ENCODE measurements around the gene ABHD2. TPM values are rescaled to one million over a fixed set of nuclear protein-coding genes. Genes with fewer than 3 reads are reported as not detected.

Gene ABHD2
- total and polyA plus RNA-seq, 4 donors = 47.1 to 75.7 (median 65.2) TPM

DNA sequence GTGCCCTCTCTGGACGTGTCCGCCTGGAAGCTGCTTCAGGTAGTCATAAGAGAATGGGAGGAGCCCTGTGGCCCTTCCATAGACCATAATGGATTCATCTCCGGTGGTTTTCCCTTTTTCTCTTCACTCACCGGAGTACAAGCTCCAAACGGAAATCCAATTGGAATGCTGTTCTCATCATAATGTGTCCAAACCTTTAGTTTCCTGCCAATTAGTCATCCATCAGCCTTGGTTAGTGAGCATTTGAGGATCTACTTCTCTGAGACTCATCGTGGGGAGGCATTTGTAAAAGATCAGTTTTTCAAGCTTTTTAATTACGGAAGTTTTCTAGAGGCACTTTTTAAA, 34.9 kb downstream of the ABHD2 start:
- 100% methylated on average over 2 of the region's 7 CpGs for WGBS (ENCODE audit: insufficient coverage)
- no peak overlapping the region for H3K27ac ChIP-seq (ENCODE audit: low read depth, low read length)
- no peaks in the 10 kb centered on the region for H3K9me3 ChIP-seq (ENCODE audit: control insufficient read depth, insufficient read depth, low read length)
- no peaks in the 10 kb centered on the region for H3K27me3 ChIP-seq (ENCODE audit: control insufficient read depth, insufficient read depth, low read length)
- peaks cover 2% of the 10 kb centered on the region for H3K4me1 ChIP-seq (ENCODE audit: control insufficient read depth, insufficient read depth, low read length)
- no peak overlapping the region for H3K4me3 ChIP-seq (ENCODE audit: low read depth, low read length)
- peaks cover 26% of the 10 kb centered on the region for H3K36me3 ChIP-seq (ENCODE audit: control insufficient read depth, insufficient read depth, low read length)
- no peak for DNase-seq (ENCODE audit: low read depth in 4 of 6, low spot score in 6 of 6)

GRCh38 chr15:89125088-89125826, 37.0 kb downstream of the ABHD2 start:
- Histone ChIP-seq H3K27me3 (ENCODE audit: control insufficient read depth, insufficient read depth, low read length) (no peaks in the 10 kb centered on the region), H3K4me1 (ENCODE audit: control insufficient read depth, insufficient read depth, low read length) (no peaks in the 10 kb centered on the region), H3K36me3 (ENCODE audit: control insufficient read depth, insufficient read depth, low read length) (peaks cover 27% of the 10 kb centered on the region), H3K4me3 (ENCODE audit: low read depth, low read length) (no peak overlapping the region), H3K9me3 (ENCODE audit: control insufficient read depth, insufficient read depth, low read length) (no peaks in the 10 kb centered on the region), H3K27ac (ENCODE audit: low read depth, low read length) (no peak overlapping the region)
- DNase-seq (ENCODE audit: low read depth in 4 of 6, low spot score in 6 of 6) = no peak
- 100% methylated on average over 3 of the region's 5 CpGs for WGBS (ENCODE audit: insufficient coverage)

DNA sequence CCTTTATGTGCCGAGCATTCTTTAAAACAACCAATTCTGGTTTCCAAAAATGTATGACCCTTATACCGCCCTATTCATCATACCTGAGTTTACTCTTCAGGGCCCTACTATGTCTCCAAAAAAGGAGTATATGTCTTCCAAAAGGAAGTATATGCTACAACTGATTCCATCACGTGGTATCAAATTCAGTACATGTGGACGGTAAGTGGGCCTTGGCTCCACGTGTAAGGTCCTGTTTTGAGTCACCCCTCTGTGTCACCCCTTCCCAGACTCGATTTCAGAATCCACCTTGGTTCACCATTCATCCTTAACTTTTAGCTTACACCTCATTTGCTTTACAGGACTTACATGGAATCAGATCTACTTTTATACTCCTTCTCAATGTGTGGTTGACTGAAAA, 37.8 kb downstream of the ABHD2 start:
- Histone ChIP-seq H3K36me3 (ENCODE audit: control insufficient read depth, insufficient read depth, low read length) (peaks cover 21% of the 10 kb centered on the region), H3K4me3 (ENCODE audit: low read depth, low read length) (no peak overlapping the region), H3K27me3 (ENCODE audit: control insufficient read depth, insufficient read depth, low read length) (no peaks in the 10 kb centered on the region), H3K27ac (ENCODE audit: low read depth, low read length) (no peak overlapping the region), H3K9me3 (ENCODE audit: control insufficient read depth, insufficient read depth, low read length) (no peaks in the 10 kb centered on the region), H3K4me1 (ENCODE audit: control insufficient read depth, insufficient read depth, low read length) (no peaks in the 10 kb centered on the region)
- 86% methylated on average over 5 of the region's 6 CpGs for WGBS (ENCODE audit: insufficient coverage)
- DNase-seq (ENCODE audit: low read depth in 4 of 6, low spot score in 6 of 6) = no peak

DNA sequence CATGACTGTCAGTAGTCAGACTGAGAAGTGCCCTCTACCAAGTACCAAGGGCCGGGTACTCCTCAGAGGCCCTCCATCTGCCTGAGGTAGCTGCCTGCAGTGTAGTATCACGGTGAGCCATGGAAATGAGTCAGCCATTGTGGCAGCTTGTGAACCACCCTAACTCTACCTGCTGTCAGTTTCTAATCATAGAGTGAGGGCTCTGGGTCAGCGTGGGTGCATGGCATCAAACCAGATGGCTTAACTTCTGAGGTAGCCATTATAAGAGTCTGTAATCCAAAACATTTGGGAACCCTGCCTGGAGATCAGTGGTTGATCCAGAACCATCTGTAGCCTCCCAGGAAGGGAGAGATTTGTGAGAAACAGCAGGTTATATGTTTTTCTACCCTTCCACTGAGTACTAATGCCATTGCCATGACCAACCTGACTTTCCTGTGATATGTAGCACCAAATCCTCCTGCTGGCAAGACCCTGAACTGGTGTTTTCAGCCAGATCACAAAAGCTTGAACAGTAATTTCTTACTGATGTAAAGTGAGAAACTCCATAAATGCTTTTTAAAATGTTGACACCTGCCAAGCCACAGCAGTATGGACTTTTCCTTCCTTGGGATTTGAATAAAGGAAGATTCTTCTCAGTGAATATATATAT, 38.9 kb downstream of the ABHD2 start:
- H3K36me3 ChIP-seq (ENCODE audit: control insufficient read depth, insufficient read depth, low read length) = peaks cover 14% of the 10 kb centered on the region
- no peak overlapping the region for H3K4me3 ChIP-seq (ENCODE audit: low read depth, low read length)
- no peak for DNase-seq (ENCODE audit: low read depth in 4 of 6, low spot score in 6 of 6)
- no peak overlapping the region for H3K27ac ChIP-seq (ENCODE audit: low read depth, low read length)
- H3K9me3 ChIP-seq (ENCODE audit: control insufficient read depth, insufficient read depth, low read length) = no peaks in the 10 kb centered on the region
- H3K4me1 ChIP-seq (ENCODE audit: control insufficient read depth, insufficient read depth, low read length) = no peaks in the 10 kb centered on the region
- no peaks in the 10 kb centered on the region for H3K27me3 ChIP-seq (ENCODE audit: control insufficient read depth, insufficient read depth, low read length)
- 100% methylated on average over 2 of the region's 3 CpGs for WGBS (ENCODE audit: insufficient coverage)

- H3K27ac ChIP-seq (ENCODE audit: low read depth, low read length) = no peak overlapping the region
- no peak for DNase-seq (ENCODE audit: low read depth in 4 of 6, low spot score in 6 of 6)
- no peaks in the 10 kb centered on the region for H3K9me3 ChIP-seq (ENCODE audit: control insufficient read depth, insufficient read depth, low read length)
- peaks cover 4% of the 10 kb centered on the region for H3K36me3 ChIP-seq (ENCODE audit: control insufficient read depth, insufficient read depth, low read length)
- no peaks in the 10 kb centered on the region for H3K4me1 ChIP-seq (ENCODE audit: control insufficient read depth, insufficient read depth, low read length)
- 90% methylated on average over 5 of the region's 6 CpGs for WGBS (ENCODE audit: insufficient coverage)
- H3K4me3 ChIP-seq (ENCODE audit: low read depth, low read length) = no peak overlapping the region
- no peaks in the 10 kb centered on the region for H3K27me3 ChIP-seq (ENCODE audit: control insufficient read depth, insufficient read depth, low read length)
Measured at GRCh38 chr15:89128320-89129122, 40.3 kb downstream of the ABHD2 start.

- Histone ChIP-seq H3K9me3 (ENCODE audit: control insufficient read depth, insufficient read depth, low read length) (no peaks in the 10 kb centered on the region), H3K27me3 (ENCODE audit: control insufficient read depth, insufficient read depth, low read length) (no peaks in the 10 kb centered on the region), H3K4me1 (ENCODE audit: control insufficient read depth, insufficient read depth, low read length) (no peaks in the 10 kb centered on the region), H3K36me3 (ENCODE audit: control insufficient read depth, insufficient read depth, low read length) (peaks cover 2% of the 10 kb centered on the region), H3K4me3 (ENCODE audit: low read depth, low read length) (no peak overlapping the region), H3K27ac (ENCODE audit: low read depth, low read length) (no peak overlapping the region)
- 85% methylated on average over 2 of the region's 3 CpGs for WGBS (ENCODE audit: insufficient coverage)
- DNase-seq (ENCODE audit: low read depth in 4 of 6, low spot score in 6 of 6) = peak in 1 of 6 donors; percentile 48
Measured at GRCh38 chr15:89129123-89129815, 41.0 kb downstream of the ABHD2 start.

DNA sequence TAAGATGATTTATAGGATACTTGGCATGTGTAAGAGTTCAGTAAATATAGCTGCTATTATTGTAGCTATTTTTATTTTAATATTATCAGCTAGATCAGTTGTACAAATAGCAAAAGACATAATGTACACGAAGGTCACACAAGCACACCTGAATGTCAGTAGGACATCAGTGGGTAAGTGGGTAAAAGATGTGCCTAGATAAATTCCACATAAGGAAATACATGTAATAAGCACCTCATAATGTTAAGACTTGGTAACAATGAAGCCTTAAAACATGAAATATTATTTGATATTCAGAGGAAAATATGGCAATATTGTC, 41.5 kb downstream of the ABHD2 start:
- peaks cover 2% of the 10 kb centered on the region for H3K36me3 ChIP-seq (ENCODE audit: control insufficient read depth, insufficient read depth, low read length)
- DNase-seq (ENCODE audit: low read depth in 4 of 6, low spot score in 6 of 6) = no peak
- WGBS (ENCODE audit: insufficient coverage) = no CpG with 5 or more reads among the region's 1 CpG
- H3K27ac ChIP-seq (ENCODE audit: low read depth, low read length) = no peak overlapping the region
- H3K27me3 ChIP-seq (ENCODE audit: control insufficient read depth, insufficient read depth, low read length) = no peaks in the 10 kb centered on the region
- H3K4me1 ChIP-seq (ENCODE audit: control insufficient read depth, insufficient read depth, low read length) = no peaks in the 10 kb centered on the region
- H3K9me3 ChIP-seq (ENCODE audit: control insufficient read depth, insufficient read depth, low read length) = no peaks in the 10 kb centered on the region
- no peak overlapping the region for H3K4me3 ChIP-seq (ENCODE audit: low read depth, low read length)

DNA sequence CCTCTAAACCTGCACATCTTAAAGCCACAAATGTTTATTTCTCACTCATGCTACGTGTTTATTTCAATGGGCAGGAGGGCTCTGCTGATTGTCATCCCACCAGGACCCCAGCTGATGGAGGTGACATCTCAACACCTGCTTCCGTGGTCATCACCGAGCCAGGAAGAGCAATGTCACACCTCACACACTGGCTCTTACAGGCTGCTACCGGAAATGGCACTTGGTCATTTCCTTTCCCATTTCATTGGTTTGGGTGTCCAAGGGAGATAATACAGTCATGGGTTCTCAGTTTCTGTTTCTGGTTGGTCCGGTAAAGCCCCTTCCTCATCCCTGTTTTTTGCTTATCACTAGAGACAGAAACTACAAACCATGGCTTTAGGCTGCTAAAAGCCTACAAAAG, 41.9 kb downstream of the ABHD2 start:
- H3K4me1 ChIP-seq (ENCODE audit: control insufficient read depth, insufficient read depth, low read length) = no peaks in the 10 kb centered on the region
- no peak overlapping the region for H3K27ac ChIP-seq (ENCODE audit: low read depth, low read length)
- DNase-seq (ENCODE audit: low read depth in 4 of 6, low spot score in 6 of 6) = no peak
- no peaks in the 10 kb centered on the region for H3K27me3 ChIP-seq (ENCODE audit: control insufficient read depth, insufficient read depth, low read length)
- H3K36me3 ChIP-seq (ENCODE audit: control insufficient read depth, insufficient read depth, low read length) = peaks cover 2% of the 10 kb centered on the region
- WGBS (ENCODE audit: insufficient coverage) = 96% methylated on average over 4 of the region's 5 CpGs
- H3K9me3 ChIP-seq (ENCODE audit: control insufficient read depth, insufficient read depth, low read length) = no peaks in the 10 kb centered on the region
- H3K4me3 ChIP-seq (ENCODE audit: low read depth, low read length) = no peak overlapping the region

DNA sequence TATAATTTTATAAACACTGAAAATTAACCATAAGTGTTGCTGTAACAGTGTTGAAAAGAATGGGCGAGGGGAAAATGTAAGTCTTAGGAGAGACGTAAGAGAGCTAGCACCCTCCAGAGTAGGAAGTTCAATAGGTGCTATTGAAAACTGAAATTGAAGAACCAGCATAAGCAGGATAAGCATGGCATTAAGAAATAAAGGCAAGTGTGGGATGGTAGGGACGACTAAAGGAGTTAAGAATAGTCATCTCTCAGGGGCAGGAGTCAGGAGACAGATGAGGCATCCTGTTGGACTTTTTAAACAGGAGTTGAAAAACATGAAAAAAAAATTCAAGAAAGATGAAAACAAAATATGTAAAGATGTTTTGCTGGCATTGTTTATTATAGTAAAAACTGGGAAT, 43.5 kb downstream of the ABHD2 start:
- 88% methylated on average over 3 of the region's 3 CpGs for WGBS (ENCODE audit: insufficient coverage)
- H3K27me3 ChIP-seq (ENCODE audit: control insufficient read depth, insufficient read depth, low read length) = no peaks in the 10 kb centered on the region

More for the DNA sequence above, 43.5 kb downstream of the ABHD2 start:
- Histone ChIP-seq H3K4me1 (ENCODE audit: control insufficient read depth, insufficient read depth, low read length) (peaks cover 5% of the 10 kb centered on the region), H3K36me3 (ENCODE audit: control insufficient read depth, insufficient read depth, low read length) (peaks cover 2% of the 10 kb centered on the region), H3K9me3 (ENCODE audit: control insufficient read depth, insufficient read depth, low read length) (no peaks in the 10 kb centered on the region), H3K4me3 (ENCODE audit: low read depth, low read length) (no peak overlapping the region), H3K27ac (ENCODE audit: low read depth, low read length) (no peak overlapping the region)
- DNase-seq (ENCODE audit: low read depth in 4 of 6, low spot score in 6 of 6) = no peak
